ENCODE results near the gene MAML3.

GRCh38 chr4:139884438-139884837 is 269.5 kb downstream of the MAML3 start:
- TF ChIP-seq CTCF (IDR thresholded peaks at IDR 0.05; ENCODE audit: low read depth, low read length) (no peak), EZH2phosphoT487 (IDR thresholded peaks at IDR 0.05; ENCODE audit: low read depth) (no peak)
